AG04450 (cell line): ENCODE data around the gene DIP2C. TPM values are rescaled to one million over a fixed set of nuclear protein-coding genes. Genes with fewer than 3 reads are reported as not detected.
"Not testable (repeated sequence)": the region's sequence is repeated elsewhere in the genome, so short reads cannot be mapped to it uniquely, and the experiment has no call there.

Experiments used
- CTCF ChIA-PET: fragments of 300-600, 350-600 bp; formaldehyde crosslinking; extraction: SDS; loops from one replicate; lab custom pipeline; 2022; ENCODE audit warnings: antibody characterized with exemption, inconsistent platforms; lab: Charles Lee
- POLR2A ChIA-PET: fragments of 350-600 bp; formaldehyde crosslinking; extraction: SDS; loops from one replicate; lab custom pipeline; 2021; ENCODE audit warnings: antibody characterized with exemption, inconsistent platforms; lab: Yijun Ruan, JAX
- DNase-seq: peaks from one replicate; pipeline ENCODE4 v3.0.0-alpha.2; 2011; ENCODE audit warnings: low read depth, low spot score
- H3K27ac ChIP-seq: one replicate; pipeline ENCODE4 v1.5.1; 2012; ENCODE audit warnings: low read depth, low read length, control low read depth
- H3K27me3 ChIP-seq: one replicate; pipeline ENCODE4 v1.6.0; 2012; ENCODE audit warnings: low read length; ENCODE audit not compliant: control insufficient read depth, insufficient read depth
- H3K4me3 ChIP-seq: 2 replicates; pipeline ENCODE4 v1.5.1; 2011; ENCODE audit warnings: mild to moderate bottlenecking, low read depth, low read length, control low read depth
- H3K9me3 ChIP-seq: 2 replicates; pipeline ENCODE4 v1.5.1; 2012; ENCODE audit warnings: low read length; ENCODE audit not compliant: control insufficient read depth, insufficient read depth
- CTCF ChIP-seq: IDR thresholded peaks from 2 replicates; pipeline ENCODE4 v1.5.1; 2011; ENCODE audit warnings: low read depth, low read length, control low read depth, inconsistent platforms
- polyA plus RNA-seq: library from polyadenylated mRNA; depleted of rRNA; stranded (reverse); fragments of >200 nt; gene quantifications from 2 replicates; pipeline ENCODE4 v1.2.3, GENCODE V29; 2011

DIP2C gene
- polyA plus RNA-seq, 1 experiment: 9.6 TPM

DNA sequence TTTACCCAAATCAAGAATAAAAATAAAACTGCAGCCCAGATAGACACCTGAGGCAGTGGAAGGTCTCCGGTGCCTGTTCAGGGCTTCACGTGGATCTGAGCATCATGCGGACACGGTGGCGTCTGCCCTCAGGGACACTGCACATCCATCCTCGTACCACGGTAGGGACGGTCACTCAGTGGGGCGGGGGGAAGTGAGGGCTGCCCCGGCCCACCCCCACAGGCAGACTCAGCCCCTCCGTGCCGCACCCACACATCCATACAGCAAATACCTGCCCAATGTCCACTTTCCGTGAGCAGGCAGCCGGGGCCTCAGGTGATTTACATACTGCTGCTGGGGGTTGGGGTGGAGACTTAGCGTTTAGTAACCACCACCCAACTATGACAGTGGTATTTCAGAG lies 207.8 kb downstream of the DIP2C start:
- no peak for DNase-seq
- H3K27me3 ChIP-seq: no peaks in the 10 kb centered on the region
- no peak overlapping the region for H3K27ac ChIP-seq
- ChIA-PET CTCF (no interaction called here), POLR2A (no interaction called here)
- peaks cover 5% of the 10 kb centered on the region; the same call in 1 of the 2 replicates for H3K9me3 ChIP-seq
- no peak for TF ChIP-seq CTCF
- H3K4me3 ChIP-seq: no peak overlapping the region

DNA sequence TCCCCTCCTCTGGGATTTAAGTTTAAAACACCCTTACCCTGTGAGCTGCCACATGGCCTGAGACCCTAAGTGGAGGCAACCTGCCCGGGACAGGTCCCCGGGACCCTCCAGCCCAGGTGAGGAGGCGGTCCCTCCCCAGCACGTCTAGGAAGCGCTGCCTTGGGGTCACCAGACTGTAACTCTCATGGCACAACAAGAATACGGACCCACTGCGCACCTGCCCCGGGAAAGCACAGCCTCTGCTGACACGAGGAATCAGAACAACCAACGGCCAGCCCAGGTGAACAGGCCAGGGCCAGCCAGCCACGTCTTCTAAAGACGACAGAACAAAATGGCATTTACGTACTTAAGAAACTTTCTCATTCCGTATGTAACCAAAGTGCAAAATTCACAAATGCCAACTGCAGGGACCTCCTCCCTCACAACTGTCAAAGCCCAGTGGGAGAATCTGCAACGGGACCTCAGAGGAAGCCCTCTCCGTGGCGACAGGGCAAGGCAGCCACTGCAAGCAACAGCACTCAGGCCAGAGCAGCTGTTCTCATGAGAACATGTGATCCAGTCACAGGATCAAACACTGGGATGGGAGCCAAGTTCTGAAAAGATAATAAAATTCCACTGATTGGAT lies 208.4 kb downstream of the DIP2C start:
- TF ChIP-seq CTCF: no peak
- Histone ChIP-seq H3K4me3 (no peak overlapping the region), H3K27ac (no peak overlapping the region), H3K9me3 (peaks cover 5% of the 10 kb centered on the region; the same call in 1 of the 2 replicates), H3K27me3 (no peaks in the 10 kb centered on the region)
- POLR2A ChIA-PET: no interaction called here
- no peak for DNase-seq
- CTCF ChIA-PET: no interaction called here

DNA sequence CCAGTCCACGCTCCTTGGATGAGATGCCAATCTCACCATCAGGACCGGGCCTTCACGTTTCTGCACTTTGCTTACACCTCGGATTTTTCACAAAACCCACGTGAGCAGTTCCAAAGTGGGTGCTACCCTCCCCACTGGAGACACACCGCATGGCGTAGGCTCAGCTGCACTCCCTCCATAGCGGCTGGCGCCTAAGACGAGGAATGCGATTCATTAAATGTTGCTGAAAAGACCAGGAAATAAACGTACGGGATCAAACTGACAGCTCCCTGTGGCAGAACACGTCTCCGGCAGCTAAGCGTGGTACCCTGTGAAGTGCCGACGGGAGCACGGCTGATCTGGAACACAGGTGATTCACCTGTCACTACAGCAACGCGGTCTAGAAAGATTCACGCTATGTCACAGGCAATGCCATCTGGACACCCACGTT lies 209.0 kb downstream of the DIP2C start:
- no peak for TF ChIP-seq CTCF
- CTCF ChIA-PET: no interaction called here
- H3K27me3 ChIP-seq: no peaks in the 10 kb centered on the region
- POLR2A ChIA-PET: no interaction called here
- no peak overlapping the region for H3K27ac ChIP-seq
- peaks cover 5% of the 10 kb centered on the region; the same call in 1 of the 2 replicates for H3K9me3 ChIP-seq
- DNase-seq: no peak
- no peak overlapping the region for H3K4me3 ChIP-seq

DNA sequence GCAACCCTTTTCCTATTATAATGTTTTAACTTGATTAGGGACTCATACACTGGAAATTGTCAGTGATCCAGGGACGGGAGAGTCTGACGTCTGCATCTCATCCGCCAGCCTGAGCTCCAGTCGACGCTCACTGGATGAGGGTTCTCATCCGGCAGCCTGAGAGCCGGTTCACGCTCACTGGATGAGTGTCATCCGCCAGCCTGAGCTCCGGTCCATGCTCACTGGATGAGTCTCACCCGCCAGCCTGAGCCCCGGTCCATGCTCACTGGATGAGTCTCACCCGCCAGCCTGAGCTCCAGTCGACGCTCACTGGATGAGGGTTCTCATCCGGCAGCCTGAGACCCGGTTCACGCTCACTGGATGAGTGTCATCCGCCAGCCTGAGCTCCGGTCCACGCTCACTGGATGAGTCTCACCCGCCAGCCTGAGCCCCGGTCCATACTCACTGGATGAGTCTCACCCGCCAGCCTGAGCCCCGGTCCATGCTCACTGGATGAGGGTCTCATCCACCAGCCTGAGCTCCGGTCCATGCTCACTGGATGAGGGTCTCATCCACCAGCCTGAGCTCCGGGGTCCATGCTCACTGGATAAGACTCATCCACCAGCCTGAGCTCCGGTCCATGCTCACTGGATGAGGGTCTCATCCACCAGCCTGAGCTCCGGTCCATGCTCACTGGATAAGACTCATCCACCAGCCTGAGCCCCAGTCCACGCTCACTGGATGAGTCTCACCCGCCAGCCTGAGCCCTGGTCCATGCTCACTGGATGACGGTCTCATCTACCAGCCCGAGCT lies 209.6 kb downstream of the DIP2C start:
- H3K27me3 ChIP-seq, CTCF ChIA-PET: not testable (repeated sequence)

GRCh38 chr10:478471-479245 lies 210.8 kb downstream of the DIP2C start:
- Histone ChIP-seq H3K27ac (no peak overlapping the region), H3K4me3 (no peak overlapping the region), H3K27me3 (no peaks in the 10 kb centered on the region), H3K9me3 (peaks cover 5% of the 10 kb centered on the region; the same call in 1 of the 2 replicates)
- CTCF ChIA-PET: no interaction called here
- TF ChIP-seq CTCF: no peak
- no peak for DNase-seq
- POLR2A ChIA-PET: interaction anchor here (0.7 kb wide), 1 partner anchor 221 kb away, joined by 3 read pairs; no protein-coding TSS in a partner anchor

More for the DNA sequence above, 209.6 kb downstream of the DIP2C start:
- not testable (repeated sequence) for H3K27ac ChIP-seq, H3K4me3 ChIP-seq, H3K9me3 ChIP-seq, DNase-seq
- POLR2A ChIA-PET: interaction anchor here (0.7 kb wide), 1 partner anchor 220 kb away, joined by 3 read pairs; no protein-coding TSS in a partner anchor
